Measurements from ENCODE around the gene PANK2.

DNA sequence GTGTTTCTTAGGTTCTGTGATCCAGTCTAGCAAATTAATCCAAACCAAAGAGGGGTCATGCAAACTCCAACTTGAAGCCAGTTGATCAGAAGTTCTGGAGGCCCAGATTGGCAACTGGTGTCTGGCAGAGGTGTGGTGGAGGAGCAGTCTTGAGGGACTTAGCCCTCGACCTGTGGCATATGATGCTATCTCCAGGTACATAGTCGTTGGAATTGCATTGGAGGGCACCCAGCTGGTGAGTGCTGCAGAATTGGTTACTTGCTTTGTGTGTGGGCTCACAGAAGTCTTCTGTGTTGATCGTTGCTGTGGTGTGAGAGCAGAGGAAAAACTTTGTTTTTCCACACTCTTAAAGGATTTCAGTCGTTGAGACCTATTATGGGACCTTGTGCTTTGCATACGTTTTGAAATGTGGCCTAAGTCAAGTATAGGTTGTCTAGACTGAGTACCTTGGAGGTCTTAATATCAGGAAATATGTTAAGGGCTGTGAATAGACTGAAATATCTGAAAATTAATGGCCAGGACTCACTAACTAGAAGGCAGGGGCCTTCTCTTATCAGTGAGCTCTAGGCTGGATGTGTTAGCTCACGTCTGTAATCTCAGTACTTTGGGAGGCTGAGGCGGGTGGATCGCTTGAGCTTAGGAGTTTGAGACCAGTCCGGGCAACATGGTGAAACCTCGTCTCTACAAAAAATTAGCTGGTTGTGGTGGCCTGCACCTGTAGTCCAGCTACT, 7.8 kb downstream of the PANK2 start:
- no peak for TF ChIP-seq CTCF (IDR thresholded peaks at IDR 0.05)
- TF ChIP-seq ZFX (IDR thresholded peaks at IDR 0.05; ENCODE audit: borderline replicate concordance) = no peak

Measured in 22Rv1 (cell line).